GM12874 (cell line): ENCODE results near the gene TAF3.

Source experiments
- TF ChIP-seq, protein P1 (sequence below): IDR thresholded peaks from 2 replicates; pipeline ENCODE4 v1.5.1; 2011; ENCODE audit warnings: low read depth, mild to moderate bottlenecking, control low read depth, low read length, moderate library complexity; ENCODE audit not compliant: insufficient read depth

Gene TAF3

DNA sequence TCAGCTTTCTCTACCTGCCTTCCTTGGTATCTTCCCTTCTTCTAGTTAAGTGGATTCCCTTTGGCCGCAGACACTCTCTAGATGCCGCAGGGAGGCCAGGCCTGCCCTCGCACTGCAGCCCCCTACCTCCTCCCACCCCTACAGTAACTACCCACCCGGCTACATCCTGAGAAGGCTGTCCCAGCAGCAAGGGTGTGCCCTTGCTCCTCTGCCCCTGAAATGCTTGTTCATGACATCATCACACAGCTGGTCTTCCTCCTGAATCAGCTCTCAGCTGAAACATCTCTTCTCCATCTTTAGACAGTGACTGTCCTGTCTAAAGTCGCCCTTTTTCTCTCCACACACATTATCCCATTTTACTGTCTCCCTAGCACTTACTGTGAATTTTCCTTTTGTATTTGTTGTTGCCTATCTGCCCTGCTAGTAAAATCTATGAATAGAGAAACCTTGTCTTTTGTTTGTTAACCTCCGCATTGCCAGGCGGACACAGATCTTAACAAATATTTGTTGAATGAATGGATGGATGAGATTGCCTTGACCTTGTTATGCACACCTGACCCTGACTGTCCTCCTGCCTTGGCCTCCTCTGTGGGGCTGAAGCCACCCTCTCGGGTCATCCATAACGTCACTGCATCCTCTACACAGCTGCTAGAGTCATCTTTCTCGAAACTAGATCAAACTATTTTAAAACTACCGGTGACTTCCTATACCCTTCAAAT, 127.3 kb downstream of the TAF3 start:
- TF ChIP-seq, protein P1, sequence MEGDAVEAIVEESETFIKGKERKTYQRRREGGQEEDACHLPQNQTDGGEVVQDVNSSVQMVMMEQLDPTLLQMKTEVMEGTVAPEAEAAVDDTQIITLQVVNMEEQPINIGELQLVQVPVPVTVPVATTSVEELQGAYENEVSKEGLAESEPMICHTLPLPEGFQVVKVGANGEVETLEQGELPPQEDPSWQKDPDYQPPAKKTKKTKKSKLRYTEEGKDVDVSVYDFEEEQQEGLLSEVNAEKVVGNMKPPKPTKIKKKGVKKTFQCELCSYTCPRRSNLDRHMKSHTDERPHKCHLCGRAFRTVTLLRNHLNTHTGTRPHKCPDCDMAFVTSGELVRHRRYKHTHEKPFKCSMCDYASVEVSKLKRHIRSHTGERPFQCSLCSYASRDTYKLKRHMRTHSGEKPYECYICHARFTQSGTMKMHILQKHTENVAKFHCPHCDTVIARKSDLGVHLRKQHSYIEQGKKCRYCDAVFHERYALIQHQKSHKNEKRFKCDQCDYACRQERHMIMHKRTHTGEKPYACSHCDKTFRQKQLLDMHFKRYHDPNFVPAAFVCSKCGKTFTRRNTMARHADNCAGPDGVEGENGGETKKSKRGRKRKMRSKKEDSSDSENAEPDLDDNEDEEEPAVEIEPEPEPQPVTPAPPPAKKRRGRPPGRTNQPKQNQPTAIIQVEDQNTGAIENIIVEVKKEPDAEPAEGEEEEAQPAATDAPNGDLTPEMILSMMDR: no peak

- TF ChIP-seq, protein P1: no peak
These were observed 130.2 kb downstream of the TAF3 start for GRCh38 chr10:7948371-7949000.

DNA sequence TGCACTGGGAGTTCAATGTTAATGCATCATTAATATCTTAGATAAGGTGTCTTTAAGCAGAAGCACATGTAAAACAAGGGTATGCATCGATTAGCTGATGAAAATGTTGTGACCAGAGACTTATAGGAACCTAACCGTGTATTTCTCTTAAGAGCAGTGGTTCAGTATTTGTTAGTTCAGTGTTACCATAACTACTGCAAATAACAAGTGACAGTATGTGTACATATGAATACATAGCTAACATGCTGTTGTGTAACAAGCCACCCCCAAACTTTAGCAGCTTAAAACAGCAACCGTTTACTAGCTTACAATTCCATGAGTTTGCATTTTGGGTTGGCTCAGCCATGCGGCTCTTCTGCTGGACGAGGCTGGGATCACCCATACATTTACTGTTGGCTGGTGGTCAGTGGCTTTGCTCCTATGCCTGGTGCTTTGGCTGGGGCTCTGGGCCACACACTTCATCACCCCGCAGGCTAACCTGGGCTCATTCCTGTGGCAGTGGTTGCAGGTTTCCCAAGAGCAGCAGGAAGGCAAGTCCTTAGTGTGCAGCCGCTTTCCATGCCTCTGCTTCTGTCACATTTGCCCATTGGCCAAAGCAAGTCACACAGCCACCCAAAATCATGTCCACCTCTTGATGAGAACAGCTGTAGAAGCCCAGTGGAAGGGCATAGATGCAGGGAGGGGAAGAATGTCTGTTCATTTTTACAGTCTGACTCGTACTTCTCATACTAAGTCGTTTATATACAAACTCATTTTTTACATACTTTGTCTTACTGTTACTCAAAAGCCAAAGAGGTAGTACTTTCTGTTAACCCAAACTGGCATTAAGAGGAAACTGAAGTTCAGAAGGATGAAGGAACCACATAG, 132.9 kb downstream of the TAF3 start:
- TF ChIP-seq, protein P1: no peak

DNA sequence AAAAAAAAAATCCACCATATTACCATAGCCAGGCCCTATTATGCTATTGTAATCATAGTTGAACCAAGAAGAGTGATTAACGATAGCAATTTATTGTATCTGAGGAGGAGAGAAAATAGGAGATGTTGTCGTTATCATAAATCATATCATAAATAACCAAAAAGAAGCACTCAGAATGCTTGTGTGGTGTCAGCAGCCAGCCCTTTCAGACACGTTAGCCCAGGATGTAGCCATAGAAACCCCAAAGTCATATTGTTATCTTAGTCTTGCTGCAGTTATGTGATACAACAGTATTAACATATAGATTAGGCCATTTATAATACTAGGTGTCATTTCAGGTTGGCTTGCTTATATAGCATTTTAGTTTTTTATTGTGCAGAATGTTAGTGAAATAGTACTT, 134.0 kb downstream of the TAF3 start:
- TF ChIP-seq, protein P1: no peak

- TF ChIP-seq, protein P1: no peak
These were observed 135.1 kb downstream of the TAF3 start for GRCh38 chr10:7953447-7953846.

DNA sequence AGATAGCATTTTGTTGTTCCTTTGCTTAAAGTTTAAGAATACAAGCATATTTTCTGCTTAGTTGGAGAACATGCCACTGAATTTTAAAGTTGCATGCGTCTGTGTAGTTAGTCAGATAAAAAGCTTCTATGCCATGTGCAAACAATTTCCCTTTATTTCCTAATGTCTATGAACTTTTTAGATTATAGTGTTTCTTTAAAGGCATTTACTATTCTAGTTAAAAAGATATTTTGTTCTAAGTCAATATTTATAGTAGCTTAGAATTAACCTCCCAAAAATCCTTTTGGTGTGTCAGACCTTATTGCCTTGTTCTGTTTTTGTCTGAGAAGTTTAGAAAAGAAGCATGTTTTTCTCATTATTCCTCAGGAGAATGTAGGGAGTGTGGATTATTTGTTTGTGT, 137.1 kb downstream of the TAF3 start:
- TF ChIP-seq, protein P1: no peak

GRCh38 chr10:7956508-7956907, 138.2 kb downstream of the TAF3 start:
- TF ChIP-seq, protein P1: no peak
